ENCODE data around the gene SUMO2. TPM values are rescaled to one million over a fixed set of nuclear protein-coding genes. Genes with fewer than 3 reads are reported as not detected.

Gene SUMO2
- total and polyA plus RNA-seq, 2 of the 13 experiments (the other 11 are each of a cell fraction or from before 2014, with no cell fraction given) = 337 to 553 TPM

DNA sequence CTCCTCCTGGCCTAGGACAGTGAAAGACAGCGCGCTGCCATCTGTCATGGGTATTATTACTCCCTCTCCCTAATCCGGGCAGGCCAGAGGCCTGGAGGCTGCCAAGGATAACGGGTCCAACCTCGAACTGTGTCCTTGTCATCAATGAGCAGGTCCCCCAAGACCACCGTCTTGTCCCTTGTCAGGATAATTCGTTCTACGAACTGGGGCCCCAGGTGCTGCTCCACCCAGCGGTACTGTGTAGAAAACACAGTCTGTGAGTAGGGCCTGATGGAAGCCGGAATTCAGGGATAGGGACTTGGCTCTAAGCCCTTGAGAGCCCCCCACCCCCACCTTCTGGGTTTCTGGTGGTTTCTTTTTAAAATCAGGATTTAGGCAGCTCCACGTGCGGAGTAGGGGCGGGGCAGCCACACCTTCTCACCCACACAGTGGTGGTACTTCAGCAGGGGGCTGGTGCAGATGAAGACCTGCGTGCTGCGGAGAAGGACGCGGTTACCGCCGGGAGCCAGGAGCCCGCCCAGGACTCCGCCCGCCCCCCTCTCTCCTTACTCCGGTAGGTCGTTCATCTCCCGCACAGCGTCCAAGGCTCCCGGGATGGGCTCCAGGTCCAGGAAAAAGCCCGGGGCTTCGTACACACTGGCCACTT is 52.0 kb downstream of the SUMO2 start (continued):
- TF ChIP-seq, protein P1, sequence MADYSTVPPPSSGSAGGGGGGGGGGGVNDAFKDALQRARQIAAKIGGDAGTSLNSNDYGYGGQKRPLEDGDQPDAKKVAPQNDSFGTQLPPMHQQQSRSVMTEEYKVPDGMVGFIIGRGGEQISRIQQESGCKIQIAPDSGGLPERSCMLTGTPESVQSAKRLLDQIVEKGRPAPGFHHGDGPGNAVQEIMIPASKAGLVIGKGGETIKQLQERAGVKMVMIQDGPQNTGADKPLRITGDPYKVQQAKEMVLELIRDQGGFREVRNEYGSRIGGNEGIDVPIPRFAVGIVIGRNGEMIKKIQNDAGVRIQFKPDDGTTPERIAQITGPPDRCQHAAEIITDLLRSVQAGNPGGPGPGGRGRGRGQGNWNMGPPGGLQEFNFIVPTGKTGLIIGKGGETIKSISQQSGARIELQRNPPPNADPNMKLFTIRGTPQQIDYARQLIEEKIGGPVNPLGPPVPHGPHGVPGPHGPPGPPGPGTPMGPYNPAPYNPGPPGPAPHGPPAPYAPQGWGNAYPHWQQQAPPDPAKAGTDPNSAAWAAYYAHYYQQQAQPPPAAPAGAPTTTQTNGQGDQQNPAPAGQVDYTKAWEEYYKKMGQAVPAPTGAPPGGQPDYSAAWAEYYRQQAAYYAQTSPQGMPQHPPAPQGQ (CRISPR knock-in tag; IDR thresholded peaks at IDR 0.05; ENCODE audit: borderline replicate concordance) = no peak
- TF ChIP-seq FOXK2 (IDR thresholded peaks at IDR 0.05) = no peak
- TF ChIP-seq, protein P2, sequence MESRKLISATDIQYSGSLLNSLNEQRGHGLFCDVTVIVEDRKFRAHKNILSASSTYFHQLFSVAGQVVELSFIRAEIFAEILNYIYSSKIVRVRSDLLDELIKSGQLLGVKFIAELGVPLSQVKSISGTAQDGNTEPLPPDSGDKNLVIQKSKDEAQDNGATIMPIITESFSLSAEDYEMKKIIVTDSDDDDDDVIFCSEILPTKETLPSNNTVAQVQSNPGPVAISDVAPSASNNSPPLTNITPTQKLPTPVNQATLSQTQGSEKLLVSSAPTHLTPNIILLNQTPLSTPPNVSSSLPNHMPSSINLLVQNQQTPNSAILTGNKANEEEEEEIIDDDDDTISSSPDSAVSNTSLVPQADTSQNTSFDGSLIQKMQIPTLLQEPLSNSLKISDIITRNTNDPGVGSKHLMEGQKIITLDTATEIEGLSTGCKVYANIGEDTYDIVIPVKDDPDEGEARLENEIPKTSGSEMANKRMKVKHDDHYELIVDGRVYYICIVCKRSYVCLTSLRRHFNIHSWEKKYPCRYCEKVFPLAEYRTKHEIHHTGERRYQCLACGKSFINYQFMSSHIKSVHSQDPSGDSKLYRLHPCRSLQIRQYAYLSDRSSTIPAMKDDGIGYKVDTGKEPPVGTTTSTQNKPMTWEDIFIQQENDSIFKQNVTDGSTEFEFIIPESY (CRISPR knock-in tag; IDR thresholded peaks at IDR 0.05) = peak; percentile 3; the same call in 1 of the 2 replicates
- no peak for TF ChIP-seq ZNF598 (CRISPR knock-in tag; IDR thresholded peaks at IDR 0.05; ENCODE audit: borderline replicate concordance)
- no peak for TF ChIP-seq ELF1 (CRISPR knock-in tag; IDR thresholded peaks at IDR 0.05)
- TF ChIP-seq TBX2 (CRISPR knock-in tag; IDR thresholded peaks at IDR 0.05; ENCODE audit: borderline replicate concordance) = no peak
- TF ChIP-seq AHR (CRISPR knock-in tag; IDR thresholded peaks at IDR 0.05) = 0 out of 2 replicates have a peak, but pooled peaks have one; percentile 38
- no peak; the same call in 1 of the 2 replicates for TF ChIP-seq ZNF572 (CRISPR knock-in tag; IDR thresholded peaks at IDR 0.05)
- TF ChIP-seq ZNF891 (CRISPR knock-in tag; IDR thresholded peaks at IDR 0.05) = peak; percentile 43; the same call in 1 of the 2 replicates
- no peak for TF ChIP-seq ADNP (CRISPR knock-in tag; IDR thresholded peaks at IDR 0.05)
- TF ChIP-seq ZSCAN12 (CRISPR knock-in tag; IDR thresholded peaks at IDR 0.05) = no peak
- TF ChIP-seq ZBTB21 (CRISPR knock-in tag; IDR thresholded peaks at IDR 0.05) = no peak
- TF ChIP-seq ZNF329 (CRISPR knock-in tag; IDR thresholded peaks at IDR 0.05; ENCODE audit: low read depth) = no peak
- peak; percentile 38; the same call in 1 of the 2 replicates for TF ChIP-seq ZNF792 (CRISPR knock-in tag; IDR thresholded peaks at IDR 0.05)
- TF ChIP-seq ZNF570 (CRISPR knock-in tag; IDR thresholded peaks at IDR 0.05; ENCODE audit: borderline replicate concordance) = no peak
- no peak for TF ChIP-seq ZNF720 (CRISPR knock-in tag; IDR thresholded peaks at IDR 0.05)
- TF ChIP-seq SNAI1 (CRISPR knock-in tag; IDR thresholded peaks at IDR 0.05; ENCODE audit: borderline replicate concordance) = no peak; the same call in 1 of the 2 replicates
- no peak; the same call in 1 of the 2 replicates for TF ChIP-seq ZNF430 (CRISPR knock-in tag; IDR thresholded peaks at IDR 0.05)
- no peak for TF ChIP-seq GABPA (IDR thresholded peaks at IDR 0.05; ENCODE audit: low read depth, low read length)
- peak; percentile 58 for TF ChIP-seq GABPA (CRISPR knock-in tag; IDR thresholded peaks at IDR 0.05; ENCODE audit: low read depth)
- no peak; the same call in 1 of the 2 replicates for TF ChIP-seq NKX3-1 (CRISPR knock-in tag; IDR thresholded peaks at IDR 0.05)
- TF ChIP-seq, protein P3, sequence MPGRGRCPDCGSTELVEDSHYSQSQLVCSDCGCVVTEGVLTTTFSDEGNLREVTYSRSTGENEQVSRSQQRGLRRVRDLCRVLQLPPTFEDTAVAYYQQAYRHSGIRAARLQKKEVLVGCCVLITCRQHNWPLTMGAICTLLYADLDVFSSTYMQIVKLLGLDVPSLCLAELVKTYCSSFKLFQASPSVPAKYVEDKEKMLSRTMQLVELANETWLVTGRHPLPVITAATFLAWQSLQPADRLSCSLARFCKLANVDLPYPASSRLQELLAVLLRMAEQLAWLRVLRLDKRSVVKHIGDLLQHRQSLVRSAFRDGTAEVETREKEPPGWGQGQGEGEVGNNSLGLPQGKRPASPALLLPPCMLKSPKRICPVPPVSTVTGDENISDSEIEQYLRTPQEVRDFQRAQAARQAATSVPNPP (CRISPR knock-in tag; IDR thresholded peaks at IDR 0.05) = no peak
- TF ChIP-seq, protein P4, sequence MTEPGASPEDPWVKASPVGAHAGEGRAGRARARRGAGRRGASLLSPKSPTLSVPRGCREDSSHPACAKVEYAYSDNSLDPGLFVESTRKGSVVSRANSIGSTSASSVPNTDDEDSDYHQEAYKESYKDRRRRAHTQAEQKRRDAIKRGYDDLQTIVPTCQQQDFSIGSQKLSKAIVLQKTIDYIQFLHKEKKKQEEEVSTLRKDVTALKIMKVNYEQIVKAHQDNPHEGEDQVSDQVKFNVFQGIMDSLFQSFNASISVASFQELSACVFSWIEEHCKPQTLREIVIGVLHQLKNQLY (CRISPR knock-in tag; IDR thresholded peaks at IDR 0.05) = no peak
- no peak for TF ChIP-seq BORCS8-MEF2B (CRISPR knock-in tag; IDR thresholded peaks at IDR 0.05)
- TF ChIP-seq HCFC1 (IDR thresholded peaks at IDR 0.05; ENCODE audit: low read depth, low read length) = no peak
- TF ChIP-seq ZFP37 (CRISPR knock-in tag; IDR thresholded peaks at IDR 0.05; ENCODE audit: borderline replicate concordance) = peak; percentile 51; the same call in 1 of the 2 replicates
- 0 out of 2 replicates have a peak, but pooled peaks have one; percentile 20 for TF ChIP-seq CHD4 (IDR thresholded peaks at IDR 0.05; ENCODE audit: borderline replicate concordance, low read length)
- no peak for TF ChIP-seq ZBTB7A (CRISPR knock-in tag; IDR thresholded peaks at IDR 0.05)

Measured in HepG2 (cell line).